Medulla oblongata (tissue), 1 donor: ENCODE results near the gene NBAS.

Source experiments
- DNase-seq: peaks from one replicate; pipeline ENCODE4 v3.0.0-alpha.2; 2015; ENCODE audit errors: extremely low spot score

The NBAS gene

GRCh38 chr2:15307526-15307925 lies 253.6 kb downstream of the NBAS start:
- DNase-seq, result no peak

GRCh38 chr2:15306706-15307105 lies 254.4 kb downstream of the NBAS start:
- no peak for DNase-seq

- no peak for DNase-seq
These were observed 257.3 kb downstream of the NBAS start for GRCh38 chr2:15303874-15304273.

GRCh38 chr2:15302154-15302553 lies 259.0 kb downstream of the NBAS start:
- no peak for DNase-seq

- no peak for DNase-seq
These were observed 260.2 kb downstream of the NBAS start for GRCh38 chr2:15300624-15301573.

GRCh38 chr2:15299904-15300520 lies 261.1 kb downstream of the NBAS start:
- DNase-seq, result no peak

- DNase-seq, result no peak
These were observed 262.4 kb downstream of the NBAS start for GRCh38 chr2:15298770-15299169.

GRCh38 chr2:15293262-15293937 lies 267.7 kb downstream of the NBAS start:
- no peak for DNase-seq

GRCh38 chr2:15287447-15288184 lies 273.5 kb downstream of the NBAS start:
- no peak for DNase-seq

GRCh38 chr2:15284614-15285013 lies 276.5 kb downstream of the NBAS start:
- DNase-seq, result no peak

GRCh38 chr2:15281681-15282080 lies 279.5 kb downstream of the NBAS start:
- DNase-seq, result no peak

- no peak for DNase-seq
These were observed 281.8 kb downstream of the NBAS start for GRCh38 chr2:15279201-15279876.

- no peak for DNase-seq
These were observed 282.8 kb downstream of the NBAS start for GRCh38 chr2:15278296-15278695.

- DNase-seq, result no peak
These were observed 285.8 kb downstream of the NBAS start for GRCh38 chr2:15275346-15275745.

- DNase-seq, result no peak
These were observed 287.7 kb downstream of the NBAS start for GRCh38 chr2:15273452-15273851.

GRCh38 chr2:15272942-15273341 lies 288.2 kb downstream of the NBAS start:
- DNase-seq, result no peak

- peak; percentile 19 for DNase-seq
These were observed 289.1 kb downstream of the NBAS start for GRCh38 chr2:15271941-15272542.

- no peak for DNase-seq
These were observed 289.9 kb downstream of the NBAS start for GRCh38 chr2:15271276-15271675.

- DNase-seq, result no peak
These were observed 292.1 kb downstream of the NBAS start for GRCh38 chr2:15269043-15269442.

GRCh38 chr2:15265889-15266288 lies 295.2 kb downstream of the NBAS start:
- no peak for DNase-seq
